HG03354 (cell line): ENCODE measurements around the gene COL10A1.
"Not testable (repeated sequence)": the region's sequence is repeated elsewhere in the genome, so short reads cannot be mapped to it uniquely, and the experiment has no call there.

Experiments
- ATAC-seq: cut with Tn5 transposase; IDR thresholded peaks from one replicate; pipeline ENCODE4 v1.9.1; 2021; ENCODE audit warnings: mild to moderate bottlenecking; ENCODE audit not compliant: unreplicated experiment, poor library complexity, severe bottlenecking

COL10A1 gene

GRCh38 chr6:116133453-116133852 lies 7.5 kb upstream of the COL10A1 start:
- ATAC-seq: no peak

- no peak for ATAC-seq
Observed at GRCh38 chr6:116127771-116128493, 2.0 kb upstream of the COL10A1 start.

GRCh38 chr6:116120430-116120829 lies 5.5 kb downstream of the COL10A1 start:
- no peak for ATAC-seq

GRCh38 chr6:116118608-116119007 lies 7.3 kb downstream of the COL10A1 start:
- ATAC-seq: no peak

- no peak for ATAC-seq
Observed at GRCh38 chr6:116115781-116116180, 10.2 kb downstream of the COL10A1 start.

GRCh38 chr6:116113386-116113785 lies 12.5 kb downstream of the COL10A1 start:
- ATAC-seq: no peak

GRCh38 chr6:116111552-116112528 lies 14.1 kb downstream of the COL10A1 start:
- peak; percentile 78 for ATAC-seq

- ATAC-seq: no peak
Observed at GRCh38 chr6:116108836-116109235, 17.1 kb downstream of the COL10A1 start.

GRCh38 chr6:116106146-116106545 lies 19.8 kb downstream of the COL10A1 start:
- no peak for ATAC-seq

- ATAC-seq: no peak
Observed at GRCh38 chr6:116105247-116105646, 20.7 kb downstream of the COL10A1 start.

GRCh38 chr6:116104636-116105035 lies 21.3 kb downstream of the COL10A1 start:
- no peak for ATAC-seq

GRCh38 chr6:116102873-116103272 lies 23.1 kb downstream of the COL10A1 start:
- ATAC-seq: no peak

- ATAC-seq: no peak
Observed at GRCh38 chr6:116101790-116102189, 24.1 kb downstream of the COL10A1 start.

- no peak for ATAC-seq
Observed at GRCh38 chr6:116101302-116101718, 24.6 kb downstream of the COL10A1 start.

GRCh38 chr6:116100419-116101301 lies 25.3 kb downstream of the COL10A1 start, which contains the start of gene NT5DC1:
Gene NT5DC1 (plus strand): TSS chr6:116100853. CDS start chr6:116100931, 78 bp downstream.
- peak; percentile 88 for ATAC-seq

GRCh38 chr6:116099036-116099435 lies 26.9 kb downstream of the COL10A1 start:
- no peak for ATAC-seq

- ATAC-seq: no peak
Observed at GRCh38 chr6:116096979-116097816, 28.7 kb downstream of the COL10A1 start.

- not testable (repeated sequence) for ATAC-seq
Observed at GRCh38 chr6:116096048-116096759, 29.7 kb downstream of the COL10A1 start.
